Osteoblast (primary cell): ENCODE data around the gene NEDD4L. TPM values are rescaled to one million over a fixed set of nuclear protein-coding genes. Genes with fewer than 3 reads are reported as not detected.

Experiments used
- DNase-seq: peaks from one replicate; pipeline ENCODE4 v3.0.0; 2011; ENCODE audit warnings: low spot score, mixed read lengths; ENCODE audit not compliant: insufficient read length; ENCODE audit errors: missing footprints
- H2AFZ ChIP-seq: 2 replicates; pipeline ENCODE4 v1.6.0; 2011; ENCODE audit warnings: mild to moderate bottlenecking, low read length
- H3K27ac ChIP-seq: 2 replicates; pipeline ENCODE4 v1.5.1; 2011; ENCODE audit warnings: mild to moderate bottlenecking, low read depth, low read length, moderate library complexity
- H3K27me3 ChIP-seq: 2 replicates; pipeline ENCODE4 v1.6.0; 2012; ENCODE audit warnings: mild to moderate bottlenecking, control low read depth, inconsistent platforms, low read length, moderate library complexity; ENCODE audit not compliant: insufficient read depth
- H3K36me3 ChIP-seq: 2 replicates; pipeline ENCODE4 v1.5.1; 2011; ENCODE audit warnings: mild to moderate bottlenecking, low read length, control low read depth, moderate library complexity; ENCODE audit not compliant: insufficient read depth
- H3K4me1 ChIP-seq: 2 replicates; pipeline ENCODE4 v1.5.1; 2011; ENCODE audit warnings: mild to moderate bottlenecking, low read length, control low read depth, moderate library complexity; ENCODE audit not compliant: insufficient read depth
- H3K4me2 ChIP-seq: 2 replicates; pipeline ENCODE4 v1.6.0; 2011; ENCODE audit warnings: mild to moderate bottlenecking, low read length; ENCODE audit not compliant: insufficient read depth
- H3K4me3 ChIP-seq: fragments of 200-600 bp; sonication (generic); 3 replicates; pipeline ENCODE4 v1.5.1; 2012; ENCODE audit warnings: mild to moderate bottlenecking, low read length, inconsistent platforms; ENCODE audit not compliant: insufficient read depth
- H3K79me2 ChIP-seq: 2 replicates; pipeline ENCODE4 v1.6.0; 2012; ENCODE audit warnings: mild to moderate bottlenecking, low read length, control low read depth, inconsistent platforms; ENCODE audit not compliant: insufficient read depth
- H3K9me3 ChIP-seq: 2 replicates; pipeline ENCODE4 v1.5.1; 2011; ENCODE audit warnings: low read depth, low read length, control low read depth
- H4K20me1 ChIP-seq: 2 replicates; pipeline ENCODE4 v1.6.0; 2012; ENCODE audit warnings: mild to moderate bottlenecking, low read length, control low read depth; ENCODE audit not compliant: insufficient read depth
- total RNA-seq: library from RNA; depleted of rRNA; stranded (reverse); fragments of >200 nt; gene quantifications from 2 replicates; pipeline ENCODE4 v1.2.3, GENCODE V29; 2012
- TF ChIP-seq, protein P1 (sequence below): IDR thresholded peaks from 2 replicates; pipeline ENCODE4 v1.5.1; 2011; ENCODE audit warnings: mild to moderate bottlenecking, low read depth, low read length, moderate library complexity; ENCODE audit errors: extremely low read depth

NEDD4L gene
- total RNA-seq, 1 donor = 30.0 TPM

DNA sequence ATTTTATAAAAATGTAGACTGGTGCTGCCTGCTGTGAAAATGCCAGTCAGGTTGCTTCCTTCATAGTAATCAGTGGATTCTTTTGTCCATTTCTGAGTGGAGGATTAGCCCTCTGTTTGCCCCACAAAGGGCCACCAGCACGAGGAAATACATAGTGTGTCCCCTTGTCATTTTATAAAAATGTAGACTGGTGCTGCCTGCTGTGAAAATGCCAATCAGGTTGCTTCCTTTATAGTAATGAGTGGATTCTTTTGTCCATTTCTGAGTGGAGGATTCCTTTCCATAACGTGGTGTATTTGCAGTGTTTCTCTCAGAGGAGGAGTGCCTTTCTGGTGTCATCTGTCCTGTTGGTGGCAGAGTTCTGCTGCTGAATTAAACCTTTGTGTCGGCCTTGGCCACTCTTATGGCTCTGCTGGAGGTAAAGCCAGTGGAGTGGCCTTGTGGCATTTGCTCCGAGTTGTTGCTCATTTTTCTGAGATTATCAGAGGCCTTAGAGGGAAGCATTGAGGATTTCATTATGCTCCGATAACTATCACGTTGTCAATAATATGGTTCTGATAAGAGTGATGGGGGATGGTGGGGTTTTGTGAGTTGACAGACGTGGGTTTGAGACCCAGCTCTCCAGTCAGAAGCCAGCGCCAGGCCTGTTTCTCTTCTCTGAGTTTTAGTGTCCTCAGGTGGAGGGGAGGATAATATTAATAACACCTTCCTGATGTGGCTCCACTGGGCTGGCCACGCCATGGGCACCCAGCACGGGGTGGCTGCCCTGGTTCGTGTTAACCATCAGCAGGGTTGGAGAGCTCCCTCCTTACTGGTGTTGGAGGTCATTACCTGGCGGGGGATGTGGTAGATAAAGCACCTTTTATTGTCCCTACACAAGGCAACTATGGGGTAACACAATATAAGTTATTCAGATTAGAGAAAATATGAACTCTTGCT lies 96.6 kb downstream of the NEDD4L start:
- TF ChIP-seq, protein P1, sequence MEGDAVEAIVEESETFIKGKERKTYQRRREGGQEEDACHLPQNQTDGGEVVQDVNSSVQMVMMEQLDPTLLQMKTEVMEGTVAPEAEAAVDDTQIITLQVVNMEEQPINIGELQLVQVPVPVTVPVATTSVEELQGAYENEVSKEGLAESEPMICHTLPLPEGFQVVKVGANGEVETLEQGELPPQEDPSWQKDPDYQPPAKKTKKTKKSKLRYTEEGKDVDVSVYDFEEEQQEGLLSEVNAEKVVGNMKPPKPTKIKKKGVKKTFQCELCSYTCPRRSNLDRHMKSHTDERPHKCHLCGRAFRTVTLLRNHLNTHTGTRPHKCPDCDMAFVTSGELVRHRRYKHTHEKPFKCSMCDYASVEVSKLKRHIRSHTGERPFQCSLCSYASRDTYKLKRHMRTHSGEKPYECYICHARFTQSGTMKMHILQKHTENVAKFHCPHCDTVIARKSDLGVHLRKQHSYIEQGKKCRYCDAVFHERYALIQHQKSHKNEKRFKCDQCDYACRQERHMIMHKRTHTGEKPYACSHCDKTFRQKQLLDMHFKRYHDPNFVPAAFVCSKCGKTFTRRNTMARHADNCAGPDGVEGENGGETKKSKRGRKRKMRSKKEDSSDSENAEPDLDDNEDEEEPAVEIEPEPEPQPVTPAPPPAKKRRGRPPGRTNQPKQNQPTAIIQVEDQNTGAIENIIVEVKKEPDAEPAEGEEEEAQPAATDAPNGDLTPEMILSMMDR = no peak
- no peak overlapping the region for H2AFZ ChIP-seq
- no peaks in the 10 kb centered on the region for H3K9me3 ChIP-seq
- H3K4me1 ChIP-seq = peaks cover 1% of the 10 kb centered on the region
- H3K79me2 ChIP-seq = no peaks in the 10 kb centered on the region
- no peak overlapping the region for H3K4me3 ChIP-seq
- no peaks in the 10 kb centered on the region for H3K36me3 ChIP-seq
- peaks cover 18% of the 10 kb centered on the region for H3K27me3 ChIP-seq
- H3K4me2 ChIP-seq = no peak overlapping the region
- no peak overlapping the region for H3K27ac ChIP-seq
- no peak for DNase-seq
- H4K20me1 ChIP-seq = no peaks in the 10 kb centered on the region

DNA sequence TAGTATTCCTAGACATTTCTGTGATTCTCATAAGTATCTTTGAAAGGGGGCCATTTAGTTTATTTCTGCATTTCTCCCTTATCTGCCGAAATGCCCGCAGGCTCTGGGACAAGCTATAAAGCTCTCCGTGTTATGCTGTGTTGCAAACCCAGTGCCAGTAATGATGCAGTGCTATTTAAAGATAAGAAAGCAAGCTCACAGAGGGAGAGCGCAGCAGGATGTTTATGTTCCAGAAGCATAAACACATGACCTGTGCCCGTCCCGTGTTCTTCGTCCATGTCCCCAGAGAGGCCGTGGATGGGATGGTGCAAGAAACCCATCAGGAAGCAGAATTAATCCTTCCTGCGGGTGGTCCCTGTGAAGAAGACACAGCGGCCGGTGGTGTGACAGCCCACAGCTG lies 99.4 kb downstream of the NEDD4L start:
- TF ChIP-seq, protein P1 = no peak
- Histone ChIP-seq H3K27ac (no peak overlapping the region), H3K27me3 (peaks cover 11% of the 10 kb centered on the region), H3K4me3 (no peak overlapping the region), H3K4me1 (no peaks in the 10 kb centered on the region), H4K20me1 (no peaks in the 10 kb centered on the region), H2AFZ (no peak overlapping the region), H3K9me3 (no peaks in the 10 kb centered on the region), H3K4me2 (no peak overlapping the region), H3K79me2 (no peaks in the 10 kb centered on the region), H3K36me3 (no peaks in the 10 kb centered on the region)
- no peak for DNase-seq

DNA sequence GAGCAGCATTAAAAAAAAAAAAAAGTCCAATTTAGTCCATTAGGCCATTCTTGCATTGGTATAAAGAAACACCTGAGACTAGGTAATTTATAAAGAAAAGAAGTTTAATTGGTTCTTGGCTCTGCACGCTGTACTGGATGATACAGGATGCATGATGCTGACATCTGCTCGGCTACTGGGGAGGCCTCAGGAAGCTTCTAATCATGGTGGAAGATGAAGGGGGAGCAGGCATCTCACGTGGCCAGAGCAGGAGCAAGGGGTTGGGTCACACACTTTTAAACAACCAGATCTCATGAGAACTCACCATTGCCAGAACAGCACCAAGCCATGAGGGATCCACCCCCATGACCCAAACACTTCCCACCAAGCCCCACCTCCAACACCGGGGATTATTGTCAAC lies 100.1 kb downstream of the NEDD4L start:
- no peak overlapping the region for H2AFZ ChIP-seq
- H3K79me2 ChIP-seq = no peaks in the 10 kb centered on the region
- H3K4me1 ChIP-seq = no peaks in the 10 kb centered on the region
- no peaks in the 10 kb centered on the region for H3K36me3 ChIP-seq
- no peak for DNase-seq
- no peak overlapping the region for H3K4me3 ChIP-seq
- no peak overlapping the region for H3K27ac ChIP-seq
- H3K4me2 ChIP-seq = no peak overlapping the region
- H3K9me3 ChIP-seq = no peaks in the 10 kb centered on the region
- no peaks in the 10 kb centered on the region for H4K20me1 ChIP-seq
- TF ChIP-seq, protein P1 = no peak
- peaks cover 11% of the 10 kb centered on the region for H3K27me3 ChIP-seq

DNA sequence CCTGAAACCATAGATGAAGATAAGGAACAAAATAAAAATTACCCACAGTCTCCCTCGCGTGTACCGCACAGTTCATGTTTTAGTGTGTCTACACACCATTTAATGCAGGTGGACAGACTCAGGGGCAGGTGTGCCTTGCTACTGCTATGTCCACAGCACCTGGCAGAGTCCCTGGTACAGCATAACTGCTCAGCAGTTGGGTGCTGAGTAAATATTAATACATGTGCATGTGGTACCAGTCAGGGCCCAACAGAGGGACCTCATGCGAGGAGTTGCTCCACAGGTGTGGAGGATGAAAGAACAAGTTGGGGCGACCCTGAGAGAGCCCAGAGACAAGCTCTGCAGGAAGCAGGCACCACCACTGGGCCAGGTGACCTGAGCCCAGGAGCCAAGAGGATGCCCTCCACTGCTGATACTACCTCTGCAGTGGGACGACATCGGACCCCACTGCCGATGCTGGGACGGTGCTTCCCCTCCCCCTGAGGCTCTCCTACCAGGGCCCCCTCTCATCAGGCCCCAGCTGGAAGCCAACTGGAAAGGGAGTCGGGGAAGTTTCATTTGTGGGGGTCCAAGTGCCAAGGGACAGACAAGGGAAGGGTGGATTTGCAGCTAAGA lies 100.8 kb downstream of the NEDD4L start:
- Histone ChIP-seq H3K9me3 (no peaks in the 10 kb centered on the region), H3K4me2 (no peak overlapping the region), H3K4me3 (no peak overlapping the region), H3K27me3 (peaks cover 11% of the 10 kb centered on the region), H2AFZ (no peak overlapping the region), H3K4me1 (no peaks in the 10 kb centered on the region), H3K79me2 (no peaks in the 10 kb centered on the region), H3K27ac (no peak overlapping the region), H3K36me3 (no peaks in the 10 kb centered on the region), H4K20me1 (no peaks in the 10 kb centered on the region)
- DNase-seq = no peak
- TF ChIP-seq, protein P1 = no peak
